NCI-H510A treated with DMSO at 0.1 percent for 48 hours (cell line): Measurements from ENCODE around the gene FAM83G.

Experiments used
- DNase-seq: peaks from one replicate; lab custom pipeline; 2025; lab: John Stamatoyannopoulos, UW

FAM83G gene

DNA sequence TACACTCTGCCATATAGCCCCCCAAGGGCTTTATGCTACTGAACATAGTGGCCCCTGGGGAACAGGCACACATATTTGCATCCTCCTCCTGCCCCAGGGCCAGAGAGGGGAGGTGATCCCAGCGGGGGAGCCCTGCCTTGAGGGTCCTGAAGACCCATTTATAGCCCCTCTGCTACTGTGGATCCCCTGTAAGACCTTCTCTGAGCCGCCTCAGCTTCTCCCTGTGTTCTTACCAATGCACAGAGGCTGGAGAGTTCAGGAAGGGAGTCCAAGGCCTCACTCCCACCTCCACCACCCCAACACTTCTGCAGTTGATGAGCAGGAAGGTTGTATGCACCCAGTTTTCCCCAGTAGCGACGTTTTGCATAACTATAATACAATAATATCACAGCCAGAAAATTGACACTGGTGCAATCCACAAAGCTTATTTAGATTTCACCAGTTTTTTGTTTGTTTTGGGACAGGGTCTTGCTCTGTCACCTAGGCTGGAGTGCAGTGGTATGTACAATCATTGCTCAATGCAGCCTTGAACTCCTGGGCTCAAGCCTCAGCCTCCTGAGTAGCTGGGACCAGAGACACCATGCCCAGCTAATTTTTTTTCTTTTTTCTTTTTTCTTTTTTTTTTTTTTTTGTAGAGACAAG is 1.3 kb upstream of the FAM83G start:
- no peak for DNase-seq

DNA sequence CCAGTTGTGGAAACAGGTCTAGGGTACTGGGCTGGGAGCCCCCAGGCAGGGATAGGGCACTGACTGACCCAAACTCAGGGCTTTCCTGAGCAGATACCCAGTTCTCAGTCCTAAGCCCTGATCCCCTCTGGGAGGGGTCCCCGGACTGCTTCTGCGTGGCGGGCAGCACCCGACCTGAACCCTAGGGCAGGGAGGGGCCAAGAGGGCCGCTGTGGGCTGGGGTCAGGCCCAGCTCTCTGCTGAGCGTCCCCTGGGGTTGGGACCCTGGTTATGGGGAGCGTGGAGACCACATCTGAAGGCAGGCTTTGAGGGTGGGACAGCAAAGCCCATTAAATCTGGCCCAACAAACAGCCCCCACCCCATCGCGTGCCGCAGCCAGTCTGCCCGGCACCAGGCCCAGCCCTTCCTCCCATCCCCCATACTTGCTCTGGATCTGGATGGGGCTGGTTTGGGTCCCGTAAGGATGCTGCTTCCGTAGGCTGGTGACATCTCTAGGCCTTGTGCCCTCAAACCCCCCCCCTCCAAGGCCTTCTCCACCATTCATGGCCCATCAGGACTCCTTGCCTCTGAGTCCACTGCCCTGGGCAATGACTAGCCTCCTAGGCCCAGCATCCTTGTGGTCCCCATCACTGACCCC is 691 bp upstream of the FAM83G start:
- DNase-seq, result no peak

DNA sequence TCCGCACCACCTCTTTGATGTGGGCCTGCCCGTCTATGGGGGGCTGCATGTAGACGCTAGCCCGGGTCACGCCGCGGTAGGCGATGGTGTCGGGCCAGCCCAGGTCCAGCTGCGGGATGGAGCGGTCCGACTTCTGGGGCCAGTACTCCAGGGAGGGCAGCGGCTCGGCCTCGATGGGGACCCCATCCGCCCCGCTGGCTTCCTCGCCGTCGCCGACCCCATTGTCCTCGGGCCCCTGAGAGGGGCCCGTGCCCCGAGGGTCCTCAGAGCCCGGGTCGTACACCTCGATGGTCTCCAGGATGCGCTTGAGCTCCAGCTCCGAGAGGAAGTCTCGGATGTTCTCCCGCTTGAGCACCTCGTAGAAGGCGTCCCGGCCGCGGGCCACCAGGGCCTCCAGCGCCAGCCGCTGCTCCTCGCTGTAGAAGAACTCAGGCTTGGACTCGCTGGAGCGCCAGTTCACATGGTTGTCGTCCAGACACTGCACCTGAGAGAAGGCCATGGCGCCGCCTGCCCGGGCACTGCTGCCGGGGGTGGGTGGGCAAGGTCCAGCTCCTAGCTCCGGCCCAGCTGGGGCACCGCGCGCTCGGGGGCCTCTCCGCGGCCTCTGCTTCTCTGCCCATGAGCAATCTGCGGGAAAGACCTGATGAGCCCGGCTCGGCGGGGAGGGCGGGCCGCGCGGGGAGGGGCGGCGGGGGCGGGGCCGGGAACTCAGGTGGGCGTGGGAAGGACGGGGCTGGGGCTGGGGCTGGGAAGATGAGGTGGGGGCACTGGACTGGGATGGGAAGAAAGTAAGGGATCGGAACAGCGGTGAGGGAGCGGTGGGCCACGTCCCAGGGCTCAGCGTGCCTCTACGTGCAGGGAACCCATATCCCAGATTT is 782 bp downstream of the FAM83G start:
- peak; percentile 68 for DNase-seq

DNA sequence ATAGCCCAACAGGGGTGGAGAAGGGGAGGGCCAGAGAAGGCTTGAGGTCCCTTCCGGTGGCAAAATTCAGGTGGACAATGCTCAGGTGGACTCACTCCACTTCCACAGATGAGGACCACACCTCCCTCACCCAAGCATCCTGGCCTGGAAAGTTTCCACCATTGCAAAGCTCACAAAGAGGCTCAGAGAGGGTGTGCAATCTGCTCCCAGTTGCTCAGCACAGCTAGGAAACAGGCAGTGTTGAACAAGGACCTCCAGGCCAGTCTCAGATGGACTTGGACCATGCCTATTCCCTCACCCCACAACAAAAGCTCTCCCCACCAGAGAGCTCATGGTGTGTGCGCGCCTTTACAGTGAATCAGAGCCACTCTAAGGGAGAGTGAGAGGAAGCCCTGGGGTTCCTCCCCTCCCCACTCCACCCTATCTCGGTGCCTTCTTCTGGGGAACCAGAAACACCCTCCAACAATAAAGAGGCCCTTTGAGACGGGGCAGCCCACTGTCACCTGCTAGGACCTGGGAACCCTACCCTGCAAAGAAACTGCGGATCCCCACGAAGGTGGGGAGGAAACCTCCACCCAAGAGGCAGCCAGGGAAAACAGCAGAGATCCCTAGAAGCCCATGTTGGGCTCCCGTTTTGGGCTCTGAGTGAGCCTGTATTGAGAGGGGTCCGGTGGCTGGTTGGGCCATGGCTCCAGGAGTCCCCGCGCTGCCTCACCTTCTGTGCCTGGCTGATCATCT is 1.6 kb downstream of the FAM83G start:
- no peak for DNase-seq

DNA sequence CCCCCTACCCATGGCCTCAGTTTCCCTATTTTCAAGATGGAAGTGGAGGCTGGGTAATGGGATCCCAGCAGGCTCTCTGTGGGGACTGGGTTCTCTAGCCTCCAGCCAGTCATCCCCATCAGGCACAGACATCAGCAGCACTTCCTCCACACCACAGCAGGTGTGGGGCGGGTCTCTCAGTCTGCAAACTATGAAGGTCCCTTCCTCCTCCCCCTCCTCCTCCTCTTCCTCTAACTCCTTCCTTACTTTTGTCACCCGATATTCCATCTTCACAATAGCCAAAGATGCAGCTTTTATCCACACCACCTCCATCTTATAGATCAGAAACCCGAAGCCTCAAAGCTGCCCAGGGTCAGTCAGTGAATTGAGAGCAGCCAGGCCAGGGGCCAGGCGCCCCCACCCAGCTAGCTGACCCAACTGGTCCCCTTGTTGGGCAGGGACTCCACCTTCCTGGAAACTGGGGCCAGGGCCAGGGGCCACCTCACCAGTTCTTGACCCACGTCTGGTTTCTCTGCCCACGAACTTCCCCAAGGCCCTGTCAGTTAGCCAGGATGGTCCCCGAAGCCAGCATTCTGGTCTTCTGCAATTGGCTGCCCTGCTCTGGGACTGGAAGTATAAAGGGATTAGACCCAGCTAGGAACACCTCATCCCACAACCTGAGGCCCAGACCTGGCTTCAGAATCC is 2.5 kb downstream of the FAM83G start:
- no peak for DNase-seq

DNA sequence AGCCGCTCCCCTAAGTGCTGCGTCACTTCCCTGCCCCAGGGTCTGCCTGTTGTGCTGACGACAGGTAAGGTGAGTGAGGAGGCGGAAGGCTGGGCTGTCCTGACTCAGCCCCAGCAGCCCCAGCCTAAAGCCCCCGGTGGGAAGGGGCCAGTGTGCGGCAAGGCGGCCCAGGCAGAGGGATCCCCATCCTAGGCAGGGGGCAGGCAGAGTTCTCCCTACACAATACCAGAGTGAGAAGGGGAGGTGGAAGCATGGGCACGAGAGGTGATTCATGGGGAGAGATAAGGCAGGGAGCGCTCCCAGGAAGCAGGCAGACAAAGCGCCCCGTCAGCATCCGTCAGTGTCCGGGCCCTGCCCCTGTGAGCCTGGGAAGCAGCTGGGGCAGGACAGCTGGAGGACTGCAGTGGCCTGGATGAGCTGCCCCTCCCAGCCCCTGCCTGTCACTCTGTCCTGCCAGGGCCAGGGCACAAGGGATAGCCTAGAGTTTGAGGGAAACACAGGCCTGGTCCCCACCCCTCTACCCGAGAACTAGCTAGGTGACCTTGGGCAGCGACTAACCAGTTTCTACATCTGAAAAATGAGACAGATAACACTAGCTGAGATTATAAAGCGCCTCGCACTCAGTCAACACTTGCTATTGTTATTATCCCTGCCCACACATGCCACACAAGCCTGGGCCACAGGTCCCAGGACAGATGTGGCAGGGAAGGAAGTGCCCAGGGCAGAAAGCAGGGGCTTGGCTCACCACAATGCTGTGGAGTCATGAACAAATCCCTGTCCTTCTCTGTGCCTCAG is 3.8 kb downstream of the FAM83G start:
- DNase-seq, result no peak

DNA sequence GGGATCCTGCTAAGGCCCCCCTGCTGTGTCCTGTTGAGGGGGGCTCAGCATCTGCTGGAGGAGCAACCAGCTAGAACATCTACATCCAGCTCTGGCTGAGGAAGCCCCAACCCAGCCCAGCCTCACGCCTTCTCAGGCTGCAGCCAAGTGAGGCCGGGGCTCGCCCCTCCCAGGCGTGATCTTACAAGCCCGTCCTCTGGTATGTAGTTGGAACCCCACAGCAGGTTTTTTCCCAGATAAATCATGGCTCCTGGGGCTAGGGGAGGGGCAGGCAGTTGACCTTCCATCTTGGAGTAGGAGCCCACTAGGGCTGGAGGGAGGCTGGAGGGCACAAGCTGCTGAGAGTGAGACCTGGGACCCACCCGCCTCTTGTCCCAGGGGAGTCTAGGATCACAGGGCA is 4.7 kb downstream of the FAM83G start:
- no peak for DNase-seq

DNA sequence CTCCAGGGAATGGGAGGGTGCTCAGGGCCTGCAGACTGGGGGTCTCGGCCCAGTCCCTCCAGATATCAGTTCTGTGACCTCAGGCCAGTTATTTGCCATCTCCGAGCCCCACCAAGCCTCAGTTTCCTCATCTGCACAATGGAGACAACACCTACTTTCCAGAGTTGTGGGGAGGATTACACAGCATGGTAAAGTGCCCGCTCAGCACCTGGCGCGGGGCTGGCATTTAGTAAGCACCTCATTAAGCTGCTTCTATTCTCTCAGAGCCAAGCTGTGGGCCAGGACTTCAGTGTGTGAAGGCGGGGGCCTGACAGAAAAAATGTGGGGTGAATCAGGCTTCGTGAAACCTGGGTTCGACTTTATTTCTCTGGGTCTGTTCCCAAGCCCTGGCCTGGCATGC is 5.2 kb downstream of the FAM83G start:
- DNase-seq, result no peak

DNA sequence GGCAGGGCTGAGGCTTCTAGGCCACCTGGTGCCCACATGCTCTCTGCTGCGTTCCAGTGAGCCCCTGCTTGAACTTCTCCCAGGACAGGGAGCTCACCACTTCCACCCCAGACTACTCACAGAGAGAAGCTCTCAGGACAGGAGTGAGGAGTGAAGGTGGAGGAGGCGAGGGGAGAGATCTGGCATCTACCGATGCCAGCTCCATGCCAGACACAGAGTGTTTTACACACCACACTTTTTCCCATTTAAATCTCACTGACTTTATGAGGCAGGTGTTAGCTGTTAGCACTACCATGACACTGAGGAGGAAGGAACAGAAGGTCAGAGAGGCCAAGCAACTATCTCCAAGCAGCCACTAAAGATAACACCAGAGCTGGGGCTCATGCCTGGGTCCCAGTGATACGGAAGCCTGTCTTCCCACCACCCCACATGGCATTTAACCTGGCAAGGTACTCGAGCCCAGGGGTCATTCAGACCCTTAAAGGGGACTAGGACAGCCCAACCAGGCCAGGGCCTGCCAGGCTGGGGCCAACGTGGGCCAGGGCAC is 6.8 kb downstream of the FAM83G start:
- no peak for DNase-seq

DNA sequence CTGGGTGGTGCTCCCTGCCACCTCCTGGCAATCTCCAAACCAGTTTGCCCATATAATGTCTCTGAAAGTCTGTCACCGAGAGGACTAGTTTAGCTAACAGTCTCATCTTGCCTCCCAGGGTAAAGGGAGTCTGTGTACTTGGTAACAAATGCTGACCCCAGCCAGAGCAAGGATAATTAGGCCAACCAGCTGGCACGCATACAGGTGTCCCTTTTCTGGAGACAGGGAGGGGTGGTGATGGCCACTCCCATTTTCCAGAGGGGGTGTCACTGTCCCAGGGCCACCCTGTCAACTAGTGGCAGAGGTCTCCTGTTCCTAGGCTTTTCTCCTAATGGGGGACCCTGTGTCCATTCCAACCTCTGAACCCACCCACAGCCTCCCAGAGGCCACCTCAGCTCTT is 8.1 kb downstream of the FAM83G start:
- DNase-seq, result no peak

DNA sequence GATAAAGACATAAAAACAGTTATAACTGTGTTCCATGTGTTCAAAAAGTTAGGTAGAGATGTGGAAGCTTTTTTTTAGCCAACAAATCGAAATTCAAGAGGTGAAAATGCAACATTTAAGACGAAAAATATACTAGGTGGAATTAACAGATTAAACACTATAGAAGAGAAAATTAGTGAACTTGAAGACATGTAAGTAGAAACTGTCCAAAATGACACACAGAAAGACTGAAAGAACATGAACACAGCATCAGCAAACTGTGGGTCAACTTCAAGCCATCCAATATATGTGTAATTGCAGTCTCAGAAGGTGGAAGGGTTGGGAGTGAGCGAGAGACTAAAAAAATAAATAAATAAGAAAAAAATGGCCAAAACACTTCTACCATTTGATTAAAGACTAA is 9.3 kb downstream of the FAM83G start:
- DNase-seq, result no peak

DNA sequence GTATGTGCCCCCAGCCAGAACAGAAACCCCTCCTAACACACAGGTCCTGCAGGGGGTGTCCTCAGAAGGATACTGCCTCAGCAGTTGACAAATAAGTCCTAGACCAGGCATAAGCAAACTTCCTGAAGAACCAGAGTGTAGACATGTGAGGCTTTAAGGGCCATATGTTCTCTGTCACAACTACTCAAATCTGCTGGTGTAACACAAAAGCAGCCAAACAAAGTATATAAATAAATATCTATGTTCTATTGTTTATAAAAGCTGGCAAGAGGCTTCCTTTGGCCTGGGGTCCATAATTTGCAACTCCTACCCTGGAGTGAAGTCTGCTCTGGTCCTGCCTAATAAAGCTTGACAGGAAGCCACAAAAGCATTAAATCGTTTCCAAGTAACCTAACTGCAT is 9.9 kb downstream of the FAM83G start:
- DNase-seq, result no peak

DNA sequence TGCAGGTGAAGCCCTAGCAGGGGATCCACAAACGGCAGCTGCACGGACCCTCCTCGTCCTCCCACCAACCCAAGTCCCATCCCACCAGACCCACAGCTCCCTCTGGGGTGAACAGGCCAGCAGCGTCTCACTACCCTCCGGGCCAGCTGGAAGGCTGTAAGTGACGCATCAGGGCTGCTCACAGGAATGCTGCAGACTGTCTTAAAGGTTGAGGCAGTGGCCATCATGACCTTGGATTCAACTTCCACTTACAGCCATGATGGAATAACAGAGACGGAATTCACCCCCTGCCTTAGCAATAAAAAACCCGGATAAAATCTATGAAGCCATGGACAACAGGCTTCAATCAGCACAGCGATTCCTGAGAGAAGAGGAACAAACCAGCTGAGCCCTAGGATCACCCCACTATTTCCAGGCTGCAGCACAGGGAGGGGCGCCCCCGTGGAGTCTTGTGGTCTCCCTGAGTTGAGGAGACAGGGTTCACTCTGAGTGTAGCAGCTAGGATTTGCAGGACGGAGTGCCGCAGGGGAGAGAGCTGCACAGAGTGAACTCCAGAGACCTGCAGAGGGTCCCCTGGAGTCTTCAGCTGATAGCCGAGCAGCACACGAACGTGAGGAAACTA is 10.5 kb downstream of the FAM83G start:
- no peak for DNase-seq

DNA sequence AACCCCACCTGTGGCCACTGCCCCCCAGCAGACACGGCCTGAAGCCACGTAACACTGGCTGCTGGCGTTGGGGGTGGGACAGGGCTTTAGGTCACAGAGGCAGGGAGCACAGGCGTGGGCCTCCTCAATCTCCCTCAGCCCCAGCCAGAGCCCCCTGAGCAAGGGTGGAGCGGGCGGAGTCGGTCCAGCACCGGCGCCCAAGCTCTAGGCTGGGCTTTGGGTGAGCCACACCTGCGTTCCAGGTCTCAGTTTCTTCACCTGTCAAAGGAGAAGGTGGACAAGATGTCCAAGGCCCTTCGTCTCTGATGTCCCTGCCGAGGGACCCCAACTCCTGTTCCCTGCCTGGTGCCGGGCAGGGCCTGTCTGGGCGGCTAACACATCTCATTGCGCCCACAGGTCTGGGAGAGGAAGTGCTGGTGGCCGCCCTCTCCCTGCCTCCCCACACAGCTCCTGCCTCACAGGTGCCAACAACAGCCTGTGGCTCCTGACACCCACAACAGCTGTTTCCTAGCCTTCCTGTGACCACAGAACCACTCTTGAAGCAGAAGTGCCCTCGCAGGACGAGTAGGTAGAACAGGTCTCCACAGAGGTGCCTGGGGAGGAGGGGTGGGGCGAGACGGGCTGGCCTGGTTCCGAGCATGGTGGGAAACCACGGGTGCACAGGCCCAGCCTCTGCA is 12.0 kb downstream of the FAM83G start:
- peak; percentile 88 for DNase-seq

DNA sequence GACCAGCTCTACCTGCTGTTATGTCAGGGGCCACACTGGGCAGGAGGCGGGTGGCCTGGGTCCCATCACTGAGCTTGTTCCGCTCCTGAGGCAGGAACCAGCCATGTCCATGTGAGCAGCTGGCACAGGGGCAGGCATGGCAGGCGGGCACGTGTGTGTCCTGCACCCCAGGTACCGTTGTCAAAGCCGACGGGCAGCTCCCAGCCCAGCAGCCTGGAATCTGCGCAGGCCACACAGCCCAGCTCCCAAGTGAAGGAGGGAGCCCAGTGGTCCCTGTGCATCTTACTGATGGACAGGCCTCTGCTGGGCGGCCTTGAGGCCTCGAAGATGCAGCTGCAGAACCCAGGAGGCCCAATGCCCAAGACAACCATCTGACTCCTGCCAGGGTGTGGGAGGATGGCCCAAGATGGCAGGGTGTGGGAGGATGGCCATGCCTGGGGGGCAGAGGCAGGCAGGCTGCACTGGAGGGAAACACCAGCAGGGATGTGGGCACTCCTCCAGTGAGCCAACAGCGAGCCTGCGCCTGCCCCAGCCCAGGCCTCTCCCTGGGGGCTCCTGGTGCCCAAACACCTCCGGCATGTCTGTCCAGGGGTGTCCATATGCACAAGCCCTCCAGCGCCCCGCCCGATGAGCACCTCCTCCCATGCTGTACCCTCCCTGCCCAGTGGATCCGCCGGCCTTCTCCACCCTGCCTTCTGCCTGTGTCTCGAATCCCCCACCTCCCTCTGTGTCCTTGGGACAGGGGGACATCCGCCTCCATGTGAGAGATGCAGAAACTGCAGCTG is 12.8 kb downstream of the FAM83G start:
- DNase-seq, result no peak

DNA sequence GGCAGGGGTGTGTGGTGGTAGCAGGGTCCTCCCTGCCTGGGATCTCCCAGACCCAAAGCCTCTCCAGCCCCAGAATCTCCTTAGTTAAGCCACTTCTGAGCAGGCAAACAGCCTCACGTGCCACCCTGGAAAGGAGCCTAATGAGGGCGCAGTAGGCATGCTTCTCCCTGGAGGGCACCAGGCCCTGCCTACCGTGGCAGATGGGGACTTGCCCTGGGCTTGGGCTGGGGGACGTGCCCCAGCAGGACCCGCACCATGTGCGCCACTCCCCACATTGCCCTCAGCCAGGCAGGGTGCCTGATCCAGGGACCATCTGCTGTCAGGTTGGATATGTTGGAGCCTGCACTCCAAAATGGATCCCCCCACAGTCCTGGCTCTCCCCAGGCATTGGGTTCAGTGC is 14.2 kb downstream of the FAM83G start:
- no peak for DNase-seq

DNA sequence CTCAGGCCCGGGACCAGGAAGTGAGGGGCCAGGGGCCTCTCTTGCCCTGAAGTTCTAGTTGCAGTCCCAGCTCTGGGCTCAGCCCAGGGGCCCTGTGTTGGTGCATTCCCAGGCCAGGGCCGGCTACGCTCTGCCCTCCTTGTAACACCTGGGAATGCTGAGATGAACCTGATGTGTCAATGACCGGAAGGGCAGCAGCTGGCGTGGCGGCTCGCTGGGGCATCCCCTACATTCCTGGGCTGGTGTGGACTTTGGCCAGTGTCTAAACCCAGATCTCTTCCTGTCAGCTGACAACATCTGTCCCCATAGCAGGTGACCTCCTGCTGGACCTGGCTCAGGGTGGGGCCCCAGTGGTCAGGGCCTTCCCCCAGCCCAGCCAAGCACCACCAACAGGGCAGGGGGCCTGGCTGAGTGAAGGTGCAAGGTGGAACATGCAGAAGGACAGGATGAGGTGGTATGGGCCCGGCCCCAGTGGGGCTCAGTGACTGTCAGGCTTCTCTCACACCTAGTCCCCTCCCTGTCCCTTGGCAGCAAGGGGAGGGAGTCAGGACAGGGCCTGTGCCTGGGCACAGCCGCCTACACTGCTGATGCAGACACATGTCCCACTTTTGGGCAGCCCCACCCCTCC is 15.9 kb downstream of the FAM83G start:
- no peak for DNase-seq

DNA sequence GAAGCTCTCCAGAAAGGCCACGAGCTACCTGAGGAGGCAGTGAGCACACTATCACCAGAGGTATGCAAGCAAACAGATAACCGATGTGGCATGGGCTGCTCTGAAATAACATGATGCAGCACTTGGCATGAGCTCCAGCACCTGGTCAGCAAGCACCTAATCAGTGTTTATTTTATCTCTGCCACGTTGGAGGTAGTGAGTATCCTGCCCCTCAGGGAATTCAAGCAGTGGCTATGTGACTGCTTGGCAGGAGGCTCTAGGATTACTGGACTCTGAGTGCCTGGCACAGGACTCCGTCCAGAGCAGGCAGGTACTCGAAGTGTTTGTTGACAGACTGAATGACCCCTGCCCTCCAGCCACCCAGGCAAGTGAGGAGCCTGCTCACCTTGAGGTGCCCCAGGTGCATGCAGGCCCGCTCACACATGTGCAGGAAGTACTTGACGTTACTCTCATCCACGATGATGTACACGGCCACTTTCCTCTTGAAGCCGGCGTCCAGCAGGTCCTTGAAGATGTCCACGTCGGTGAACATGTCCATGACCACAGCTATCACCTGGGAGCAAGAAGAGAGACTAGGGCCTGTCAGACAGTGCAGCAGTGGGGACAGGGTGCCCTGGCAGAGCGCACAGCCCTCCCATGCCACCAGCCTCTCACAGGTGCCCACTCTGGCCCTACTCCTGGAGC is 16.6 kb downstream of the FAM83G start:
- no peak for DNase-seq
